B cell (primary cell): ENCODE measurements around the gene CYB5B. TPM values are rescaled to one million over a fixed set of nuclear protein-coding genes. Genes with fewer than 3 reads are reported as not detected.

Experiments used
- ATAC-seq: fragments of 200-7000 bp; cut with Tn5 transposase; one replicate; pipeline ENCODE4 v1.10.0; 2021; ENCODE audit warnings: low read depth, mild to moderate bottlenecking, moderate number of reproducible peaks, moderate library complexity
- CTCF ChIA-PET: fragments of 350-600 bp; sonication (Branson Sonifier 250); formaldehyde crosslinking; loops from one replicate; lab custom pipeline; 2021; ENCODE audit warnings: antibody characterized with exemption, inconsistent platforms; lab: Charles Lee
- POLR2A ChIA-PET: fragments of 350-600 bp; sonication (Branson Sonifier 250); formaldehyde crosslinking; loops from one replicate; lab custom pipeline; 2021; ENCODE audit warnings: antibody characterized with exemption; lab: Charles Lee
- DNase-seq: peaks from one replicate; pipeline ENCODE4 v3.0.0; 2013
- H2AFZ ChIP-seq: 2 replicates; pipeline ENCODE4 v1.6.1; 2012; ENCODE audit warnings: mild to moderate bottlenecking, low read depth, low read length; ENCODE audit not compliant: insufficient read depth, poor library complexity, severe bottlenecking
- H3K27ac ChIP-seq, 2 donors: 1 replicate in 1 of 2; 2 replicates in 1 of 2; pipeline ENCODE4 v1.5.1; 2012 to 2013; ENCODE audit warnings: low read length in 2 of 2, mild to moderate bottlenecking in 2 of 2, moderate library complexity in 1 of 2
- H3K27me3 ChIP-seq, 4 experiments: fragments of 200-600 bp in 1 of 4; sonication (generic) in 1 of 4; replicated peaks in 1 of 4; 1 replicate in 2 of 4; 2 replicates in 2 of 4; pipeline versions ENCODE4 v1.6.1 to v1.7.0; 2013 to 2016; ENCODE audit warnings: low read length in 3 of 4, mild to moderate bottlenecking in 2 of 4, mixed read lengths in 1 of 4, moderate library complexity in 1 of 4; ENCODE audit not compliant: insufficient read depth in 4 of 4, control insufficient read depth in 3 of 4; ENCODE audit errors: control extremely low read depth in 1 of 4
- H3K36me3 ChIP-seq, 2 experiments: replicated peaks in 1 of 2; 1 replicate in 1 of 2; 2 replicates in 1 of 2; pipeline versions ENCODE4 v1.6.1 to v1.7.1; 2013; ENCODE audit warnings: low read length in 1 of 2; ENCODE audit not compliant: insufficient read depth in 2 of 2, control insufficient read depth in 1 of 2; ENCODE audit errors: control extremely low read depth in 1 of 2, extremely low read depth in 1 of 2
- H3K4me1 ChIP-seq, 2 donors: fragments of 200-600 bp in 1 of 2; sonication (generic) in 1 of 2; 1 replicate in 1 of 2; 2 replicates in 1 of 2; pipeline versions ENCODE4 v1.5.1 to v1.6.1; 2013 to 2017; ENCODE audit warnings: low read length in 2 of 2; ENCODE audit not compliant: control insufficient read depth in 2 of 2, insufficient read depth in 2 of 2
- H3K4me2 ChIP-seq: replicated peaks from 2 replicates; pipeline ENCODE3; 2012; ENCODE audit warnings: mild to moderate bottlenecking, low read depth, low read length; ENCODE audit not compliant: poor library complexity, severe bottlenecking
- H3K4me3 ChIP-seq, 5 experiments: fragments of 200-600 bp in 1 of 5; sonication (generic) in 1 of 5; 1 replicate in 3 of 5; 2 replicates in 2 of 5; pipeline versions ENCODE4 v1.5.1 to v1.7.0; 2011 to 2016; ENCODE audit warnings: low read length in 4 of 5, mild to moderate bottlenecking in 4 of 5, low read depth in 2 of 5, control low read depth in 1 of 5, moderate library complexity in 1 of 5; ENCODE audit not compliant: insufficient read depth in 1 of 5; ENCODE audit errors: control extremely low read depth in 1 of 5, extremely low read depth in 1 of 5
- H3K79me2 ChIP-seq: fragments of 200-600 bp; sonication (generic); one replicate; pipeline ENCODE4 v1.6.0; 2016; ENCODE audit warnings: low read length; ENCODE audit not compliant: control insufficient read depth, insufficient read depth
- H3K9ac ChIP-seq: fragments of 200-600 bp; sonication (generic); 2 replicates; pipeline ENCODE4 v1.6.1; 2017; ENCODE audit warnings: mild to moderate bottlenecking, low read length, moderate library complexity
- H3K9me3 ChIP-seq, 3 donors: one replicate each; pipeline versions ENCODE4 v1.6.1 to v1.7.1; 2013; ENCODE audit warnings: low read length in 2 of 3; ENCODE audit not compliant: control insufficient read depth in 2 of 3, insufficient read depth in 1 of 3; ENCODE audit errors: control extremely low read depth in 1 of 3
- H4K20me1 ChIP-seq: 2 replicates; pipeline ENCODE4 v1.6.0; 2012; ENCODE audit warnings: mild to moderate bottlenecking, low read length; ENCODE audit not compliant: insufficient read depth, control insufficient read depth, poor library complexity, severe bottlenecking
- H3K27ac Mint-ChIP-seq: one replicate; pipeline ENCODE4 v1.8.0; 2021; ENCODE audit warnings: mixed read lengths
- H3K27me3 Mint-ChIP-seq: one replicate; pipeline ENCODE4 v1.8.0; 2021; ENCODE audit warnings: mixed read lengths
- H3K4me1 Mint-ChIP-seq: one replicate; pipeline ENCODE4 v1.8.0; 2021; ENCODE audit warnings: mixed read lengths
- H3K4me3 Mint-ChIP-seq: one replicate; pipeline ENCODE4 v1.8.0; 2021; ENCODE audit warnings: mixed read lengths
- H3K9me3 Mint-ChIP-seq: one replicate; pipeline ENCODE4 v1.8.0; 2022; ENCODE audit warnings: mixed read lengths; ENCODE audit not compliant: insufficient read depth
- CTCF ChIP-seq: fragments of 200-600 bp; IDR thresholded peaks from one replicate; pipeline ENCODE4 v1.8.0; 2022; ENCODE audit warnings: antibody characterized with exemption, mild to moderate bottlenecking
- EZH2 ChIP-seq: IDR thresholded peaks from 2 replicates; pipeline ENCODE4 v1.6.1; 2012; ENCODE audit warnings: borderline replicate concordance, low read depth, mild to moderate bottlenecking, moderate library complexity, low read length; ENCODE audit not compliant: insufficient read depth, poor library complexity, severe bottlenecking
- WGBS: methylation state at CpG from one replicate; pipeline ENCODE4 v1.1.5; 2013; ENCODE audit warnings: missing lambda C conversion rate; ENCODE audit not compliant: insufficient coverage; 5-methylcytosine and 5-hydroxymethylcytosine counted together
- intact Hi-C: fragments of 100-400 bp; cut with micrococcal nuclease; formaldehyde crosslinking; loops from one replicate; pipeline ENCODE4 v1.10.0; 2022
- polyA plus RNA-seq: library from polyadenylated mRNA; depleted of rRNA; stranded (reverse); fragments of >200 nt; gene quantifications from 2 replicates; pipeline ENCODE4 v1.2.3, GENCODE V29; 2012
- total RNA-seq, 2 donors: library from RNA; stranded (reverse); fragments of 120-200 nt in 1 of 2; gene quantifications; 1 replicate in 1 of 2; 2 replicates in 1 of 2; pipeline versions ENCODE4 v1.2.3 to v1.2.4, GENCODE V29; 2013 to 2022

Gene CYB5B
- total and polyA plus RNA-seq, 2 donors (not counting 1 experiment from before 2014, with no cell fraction given), result 21.5 to 64.7 TPM

- H3K4me3 ChIP-seq, result no peak overlapping the region
- no peak overlapping the region for H3K9ac ChIP-seq
- H3K79me2 ChIP-seq, result no peaks in the 10 kb centered on the region
- POLR2A ChIA-PET, result no interaction called here
- peaks cover 9 to 11% of the 10 kb centered on the region in 2 donors for H3K4me1 ChIP-seq
- WGBS, result 98% methylated on average over 7 of the region's 11 CpGs
- no peaks in the 10 kb centered on the region for H3K27me3 Mint-ChIP-seq
- DNase-seq (no peak), ATAC-seq (no peak)
- no peak overlapping the region for H3K4me3 Mint-ChIP-seq
- no peaks in the 10 kb centered on the region for H3K9me3 Mint-ChIP-seq
- no peak overlapping the region for H3K4me2 ChIP-seq
- intact Hi-C loops, result no loop called here
- H4K20me1 ChIP-seq, result no peaks in the 10 kb centered on the region
- H3K9me3 ChIP-seq, result no peaks in the 10 kb centered on the region
- no peaks in the 10 kb centered on the region for H3K36me3 ChIP-seq
- CTCF ChIA-PET, result no interaction called here
- H3K27ac ChIP-seq, result no peak overlapping the region
- no peak overlapping the region for H3K27ac Mint-ChIP-seq
- H3K4me1 Mint-ChIP-seq, result peaks cover 10% of the 10 kb centered on the region
- TF ChIP-seq CTCF (no peak), EZH2 (no peak)
- no peak overlapping the region for H2AFZ ChIP-seq
- H3K27me3 ChIP-seq, result no peaks in the 10 kb centered on the region
Measured at GRCh38 chr16:69499541-69500230, 75.3 kb downstream of the CYB5B start.

GRCh38 chr16:69500496-69500895, 76.1 kb downstream of the CYB5B start:
- H3K27me3 Mint-ChIP-seq, result no peaks in the 10 kb centered on the region
- no peaks in the 10 kb centered on the region for H3K27me3 ChIP-seq
- H3K4me2 ChIP-seq, result no peak overlapping the region
- TF ChIP-seq EZH2, result no peak
- TF ChIP-seq CTCF, result no peak
- no peak for DNase-seq
- H3K27ac ChIP-seq, result no peak overlapping the region
- no peak for ATAC-seq
- no peak overlapping the region for H3K4me3 ChIP-seq
- CTCF ChIA-PET, result no interaction called here
- peaks cover 9 to 11% of the 10 kb centered on the region in 2 donors for H3K4me1 ChIP-seq
- H4K20me1 ChIP-seq, result no peaks in the 10 kb centered on the region
- H2AFZ ChIP-seq, result no peak overlapping the region
- H3K4me3 Mint-ChIP-seq, result no peak overlapping the region
- peaks cover 10% of the 10 kb centered on the region for H3K4me1 Mint-ChIP-seq
- H3K9ac ChIP-seq, result no peak overlapping the region
- H3K9me3 ChIP-seq, result no peaks in the 10 kb centered on the region
- no peaks in the 10 kb centered on the region for H3K79me2 ChIP-seq
- no peaks in the 10 kb centered on the region for H3K9me3 Mint-ChIP-seq
- intact Hi-C loops, result no loop called here
- H3K27ac Mint-ChIP-seq, result no peak overlapping the region
- POLR2A ChIA-PET, result no interaction called here
- no peaks in the 10 kb centered on the region for H3K36me3 ChIP-seq
- WGBS, result 100% methylated on average over 3 of the region's 4 CpGs
